Right lobe of liver (tissue), 6 donors: Measurements from ENCODE around the gene CAVIN3. TPM values are rescaled to one million over a fixed set of nuclear protein-coding genes. Genes with fewer than 3 reads are reported as not detected.

Source experiments
- ATAC-seq, 4 donors: fragments of 200-7000 bp; cut with Tn5 transposase; one replicate each; pipeline ENCODE4 v1.9.1; 2020; ENCODE audit warnings: mild to moderate bottlenecking in 4 of 4, moderate library complexity in 4 of 4
- DNase-seq, 3 donors: peaks; one replicate each; pipeline ENCODE4 v3.0.0-alpha.2; 2020
- H3K27ac ChIP-seq, 3 donors: fragments of 200-600 bp; one replicate each; pipeline ENCODE4 v1.8.0; 2022
- H3K27me3 ChIP-seq, 2 donors: fragments of 200-600 bp; one replicate each; pipeline ENCODE4 v1.8.0; 2022
- H3K36me3 ChIP-seq, 4 donors: fragments of 200-600 bp; sonication (generic) in 1 of 4; one replicate each; pipeline versions ENCODE4 v1.5.1 to v1.8.0; 2017 to 2022; ENCODE audit warnings: control low read depth in 1 of 4
- H3K4me1 ChIP-seq, 4 donors: fragments of 200-600 bp; sonication (generic) in 1 of 4; one replicate each; pipeline versions ENCODE4 v1.5.1 to v1.8.0; 2017 to 2022; ENCODE audit warnings: control low read depth in 1 of 4
- H3K4me3 ChIP-seq, 3 donors: fragments of 200-600 bp; one replicate each; pipeline ENCODE4 v1.8.0; 2022
- H3K9me3 ChIP-seq, 4 donors: fragments of 200-600 bp; sonication (generic) in 1 of 4; one replicate each; pipeline versions ENCODE4 v1.5.1 to v1.8.0; 2017 to 2022; ENCODE audit warnings: control low read depth in 1 of 4
- POLR2A ChIP-seq: fragments of 450-650 bp; IDR thresholded peaks from one replicate; pipeline ENCODE4 v1.6.1; 2017; ENCODE audit warnings: antibody characterized with exemption, mild to moderate bottlenecking
- WGBS: methylation state at CpG from one replicate; pipeline ENCODE4 v1.1.6; 2018; ENCODE audit warnings: low coverage, low lambda C conversion rate; ENCODE audit not compliant: insufficient coverage; ENCODE audit errors: missing lambda C conversion rate; 5-methylcytosine and 5-hydroxymethylcytosine counted together
- intact Hi-C, 2 donors: fragments of 100-400 bp; cut with DNase I; formaldehyde crosslinking; loops; one replicate each; pipeline versions ENCODE4 v1.11.2 to v1.14.1; 2022
- total RNA-seq, 6 experiments: library from RNA; depleted of rRNA in 2 of 6; stranded (reverse); fragments of >200 nt in 2 of 6; fragmentation: NEBNext Ultra II Directional in 3 of 6; extraction: Animal tissue kit (Norgen Biotek cat#: 25700) in 3 of 6; gene quantifications; one replicate each; pipeline versions ENCODE4 v1.1.0 to v1.2.4, GENCODE V29; 2016 to 2023
- TF ChIP-seq, protein P1 (sequence below), 4 donors: fragments of 200-600 bp in 3 of 4; fragments of 450-650 bp in 1 of 4; IDR thresholded peaks; one replicate each; pipeline versions ENCODE4 v1.5.1 to v1.8.0; 2016 to 2022; ENCODE audit warnings: antibody characterized with exemption in 4 of 4, mild to moderate bottlenecking in 2 of 4
- donor health status: DM: no; HTN: yes; CAD: no.
- donor health status: DM: no; HTN: no; CAD: no.
- donor health status: DM: no; HTN: no; CAD: no.
- donor health status: DM: no; HTN: yes; CAD: no.
- donor health status: DM: no; HTN: yes; CAD: no.

CAVIN3 gene
- total RNA-seq, 6 experiments from 2014 or later, result 2.6 to 11.2 (median 4.1) TPM

GRCh38 chr11:6328321-6328720 is 8.0 kb upstream of the CAVIN3 start:
- ATAC-seq (no peak), DNase-seq (no peak)
- H3K27ac ChIP-seq, result no peak overlapping the region
- H3K9me3 ChIP-seq, result no peaks in the 10 kb centered on the region
- H3K4me3 ChIP-seq, result no peak overlapping the region
- H3K27me3 ChIP-seq, result no peaks in the 10 kb centered on the region
- H3K4me1 ChIP-seq, result peaks cover 0 to 2% (median 0%) of the 10 kb centered on the region in 4 donors
- intact Hi-C loops, result no loop called here
- no peak for TF ChIP-seq POLR2A
- TF ChIP-seq, protein P1, sequence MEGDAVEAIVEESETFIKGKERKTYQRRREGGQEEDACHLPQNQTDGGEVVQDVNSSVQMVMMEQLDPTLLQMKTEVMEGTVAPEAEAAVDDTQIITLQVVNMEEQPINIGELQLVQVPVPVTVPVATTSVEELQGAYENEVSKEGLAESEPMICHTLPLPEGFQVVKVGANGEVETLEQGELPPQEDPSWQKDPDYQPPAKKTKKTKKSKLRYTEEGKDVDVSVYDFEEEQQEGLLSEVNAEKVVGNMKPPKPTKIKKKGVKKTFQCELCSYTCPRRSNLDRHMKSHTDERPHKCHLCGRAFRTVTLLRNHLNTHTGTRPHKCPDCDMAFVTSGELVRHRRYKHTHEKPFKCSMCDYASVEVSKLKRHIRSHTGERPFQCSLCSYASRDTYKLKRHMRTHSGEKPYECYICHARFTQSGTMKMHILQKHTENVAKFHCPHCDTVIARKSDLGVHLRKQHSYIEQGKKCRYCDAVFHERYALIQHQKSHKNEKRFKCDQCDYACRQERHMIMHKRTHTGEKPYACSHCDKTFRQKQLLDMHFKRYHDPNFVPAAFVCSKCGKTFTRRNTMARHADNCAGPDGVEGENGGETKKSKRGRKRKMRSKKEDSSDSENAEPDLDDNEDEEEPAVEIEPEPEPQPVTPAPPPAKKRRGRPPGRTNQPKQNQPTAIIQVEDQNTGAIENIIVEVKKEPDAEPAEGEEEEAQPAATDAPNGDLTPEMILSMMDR (IDR thresholded peaks at IDR 0.05), result no peak
- no peaks in the 10 kb centered on the region for H3K36me3 ChIP-seq

DNA sequence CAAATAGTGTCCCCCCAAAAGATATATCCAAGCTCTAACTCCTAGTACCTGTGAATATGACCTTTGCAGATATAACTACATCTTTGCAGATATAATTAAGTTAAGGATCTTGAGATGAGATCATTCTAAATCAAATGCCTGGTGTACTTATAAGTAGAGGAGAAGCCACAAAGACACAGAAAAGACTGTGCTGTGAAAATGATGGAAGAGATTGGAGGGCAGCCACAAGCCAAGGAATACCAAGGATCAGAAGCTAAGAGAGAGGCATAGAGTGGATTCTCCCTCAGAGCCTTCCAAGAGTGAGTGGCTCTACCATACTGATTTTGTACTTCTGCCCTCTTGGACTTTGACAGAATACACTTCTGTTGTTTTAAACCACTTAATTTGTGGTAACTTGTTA is 7.5 kb upstream of the CAVIN3 start:
- DNase-seq, result no peak
- H3K4me3 ChIP-seq, result no peak overlapping the region
- TF ChIP-seq, protein P1 (IDR thresholded peaks at IDR 0.05), result no peak
- no peak for TF ChIP-seq POLR2A
- no peak overlapping the region for H3K27ac ChIP-seq
- no peaks in the 10 kb centered on the region for H3K27me3 ChIP-seq
- intact Hi-C loops, result no loop called here
- no peaks in the 10 kb centered on the region for H3K36me3 ChIP-seq
- no peak for ATAC-seq
- no peaks in the 10 kb centered on the region for H3K4me1 ChIP-seq
- no peaks in the 10 kb centered on the region for H3K9me3 ChIP-seq

- DNase-seq, result no peak
- H3K4me3 ChIP-seq, result no peak overlapping the region
- no peaks in the 10 kb centered on the region for H3K9me3 ChIP-seq
- 66% methylated on average over 2 of the region's 2 CpGs for WGBS
- ATAC-seq, result no peak
- no peak for TF ChIP-seq POLR2A
- TF ChIP-seq, protein P1 (IDR thresholded peaks at IDR 0.05), result no peak
- no peaks in the 10 kb centered on the region for H3K36me3 ChIP-seq
- intact Hi-C loops, result no loop called here
- H3K27me3 ChIP-seq, result no peaks in the 10 kb centered on the region
- no peak overlapping the region for H3K27ac ChIP-seq
- no peaks in the 10 kb centered on the region for H3K4me1 ChIP-seq
Measured at GRCh38 chr11:6326985-6327384, 6.7 kb upstream of the CAVIN3 start.

GRCh38 chr11:6326303-6326702 is 6.0 kb upstream of the CAVIN3 start:
- Histone ChIP-seq H3K36me3 (no peaks in the 10 kb centered on the region), H3K9me3 (no peaks in the 10 kb centered on the region), H3K4me1 (no peaks in the 10 kb centered on the region), H3K4me3 (no peak overlapping the region), H3K27me3 (no peaks in the 10 kb centered on the region), H3K27ac (no peak overlapping the region)
- no peak for TF ChIP-seq POLR2A
- TF ChIP-seq, protein P1 (IDR thresholded peaks at IDR 0.05), result no peak
- intact Hi-C loops, result no loop called here
- DNase-seq, result no peak
- no peak for ATAC-seq

DNA sequence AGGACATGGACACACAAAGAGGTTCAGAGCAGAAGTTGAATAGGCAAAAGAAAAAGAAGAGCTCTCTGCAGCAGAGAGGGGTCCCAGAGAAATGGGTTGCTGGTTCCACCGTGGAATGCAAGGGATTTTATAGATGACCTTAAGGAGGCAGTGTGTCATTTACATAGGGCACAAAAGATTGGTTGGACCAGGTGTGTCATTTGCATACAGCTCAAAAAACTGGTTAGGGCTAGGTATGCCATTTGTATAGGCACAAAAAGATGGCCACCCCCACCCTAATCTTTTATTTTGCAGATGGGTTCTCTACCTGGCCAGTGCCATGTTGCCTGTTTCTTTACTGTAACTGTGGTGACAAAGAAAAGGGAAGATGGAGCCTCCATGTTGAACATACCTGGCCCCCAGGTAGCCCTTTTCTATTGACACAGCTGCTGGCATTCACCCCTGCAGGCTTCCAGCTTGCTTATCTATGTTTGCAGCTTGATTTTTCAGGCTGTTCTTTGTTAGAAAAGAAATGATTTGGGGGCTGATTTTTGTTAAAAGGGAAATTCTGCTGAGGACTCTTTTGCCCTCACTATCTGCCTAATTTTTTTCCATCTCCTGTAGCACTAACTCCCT is 3.1 kb upstream of the CAVIN3 start:
- TF ChIP-seq POLR2A, result no peak
- TF ChIP-seq, protein P1 (IDR thresholded peaks at IDR 0.05), result no peak
- H3K4me3 ChIP-seq, result no peak overlapping the region
- no peaks in the 10 kb centered on the region for H3K27me3 ChIP-seq
- no peak for ATAC-seq
- DNase-seq, result no peak
- 23% methylated on average over 1 of the region's 1 CpG for WGBS
- peaks cover 0 to 6% (median 0%) of the 10 kb centered on the region in 4 donors for H3K4me1 ChIP-seq
- intact Hi-C loops, result no loop called here
- no peak overlapping the region for H3K27ac ChIP-seq
- no peaks in the 10 kb centered on the region for H3K36me3 ChIP-seq
- no peaks in the 10 kb centered on the region for H3K9me3 ChIP-seq
